Measurements from ENCODE around the gene DIP2A.

DNA sequence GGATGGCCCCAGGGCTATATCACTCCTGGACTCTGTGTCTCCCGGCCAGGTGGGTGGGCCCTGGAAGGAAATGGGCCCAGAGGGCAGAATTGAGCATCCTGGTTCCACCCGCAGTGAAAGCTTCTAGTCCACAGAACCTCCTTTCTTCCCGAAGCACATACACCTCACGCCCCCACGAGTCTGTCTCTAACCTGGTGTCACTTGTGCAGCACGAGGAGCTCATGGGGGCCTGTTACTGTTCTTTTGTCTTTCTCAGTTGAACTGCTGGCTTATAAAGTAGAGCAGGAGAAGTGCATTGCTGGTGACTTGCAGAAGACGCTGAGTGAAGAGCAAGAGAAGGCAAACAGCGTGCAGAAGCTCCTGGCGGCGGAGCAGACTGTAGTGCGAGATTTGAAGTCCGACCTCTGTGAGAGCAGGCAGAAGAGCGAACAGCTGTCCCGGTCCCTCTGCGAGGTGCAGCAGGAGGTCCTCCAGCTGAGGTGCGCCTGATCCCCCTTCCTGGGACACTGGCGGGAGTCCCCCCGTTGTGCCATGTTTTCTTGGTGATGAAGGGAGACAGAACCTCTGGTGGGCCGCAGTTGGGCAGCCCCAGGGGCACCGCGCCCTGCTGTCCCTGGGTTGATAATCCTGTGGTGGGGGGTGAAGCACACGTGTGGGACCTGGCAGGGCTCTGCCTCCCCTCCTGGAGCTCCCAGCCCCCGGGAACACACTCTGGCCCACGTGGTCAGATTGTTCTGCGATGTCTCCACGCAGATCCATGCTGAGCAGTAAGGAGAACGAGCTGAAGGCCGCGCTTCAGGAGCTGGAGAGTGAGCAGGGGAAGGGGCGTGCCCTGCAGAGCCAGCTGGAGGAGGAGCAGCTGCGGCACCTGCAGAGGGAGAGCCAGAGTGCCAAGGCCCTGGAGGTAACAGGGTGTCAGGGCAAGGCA, 28.7 kb upstream of the DIP2A start:
- TF ChIP-seq, protein P1, sequence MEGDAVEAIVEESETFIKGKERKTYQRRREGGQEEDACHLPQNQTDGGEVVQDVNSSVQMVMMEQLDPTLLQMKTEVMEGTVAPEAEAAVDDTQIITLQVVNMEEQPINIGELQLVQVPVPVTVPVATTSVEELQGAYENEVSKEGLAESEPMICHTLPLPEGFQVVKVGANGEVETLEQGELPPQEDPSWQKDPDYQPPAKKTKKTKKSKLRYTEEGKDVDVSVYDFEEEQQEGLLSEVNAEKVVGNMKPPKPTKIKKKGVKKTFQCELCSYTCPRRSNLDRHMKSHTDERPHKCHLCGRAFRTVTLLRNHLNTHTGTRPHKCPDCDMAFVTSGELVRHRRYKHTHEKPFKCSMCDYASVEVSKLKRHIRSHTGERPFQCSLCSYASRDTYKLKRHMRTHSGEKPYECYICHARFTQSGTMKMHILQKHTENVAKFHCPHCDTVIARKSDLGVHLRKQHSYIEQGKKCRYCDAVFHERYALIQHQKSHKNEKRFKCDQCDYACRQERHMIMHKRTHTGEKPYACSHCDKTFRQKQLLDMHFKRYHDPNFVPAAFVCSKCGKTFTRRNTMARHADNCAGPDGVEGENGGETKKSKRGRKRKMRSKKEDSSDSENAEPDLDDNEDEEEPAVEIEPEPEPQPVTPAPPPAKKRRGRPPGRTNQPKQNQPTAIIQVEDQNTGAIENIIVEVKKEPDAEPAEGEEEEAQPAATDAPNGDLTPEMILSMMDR (IDR thresholded peaks at IDR 0.05), result no peak
- TF ChIP-seq POLR2A (IDR thresholded peaks at IDR 0.05) (no peak), POLR2AphosphoS5 (IDR thresholded peaks at IDR 0.05) (no peak)

Measured in gastroesophageal sphincter (tissue), 3 donors.